ENCODE measurements around the gene RRP36. TPM values are rescaled to one million over a fixed set of nuclear protein-coding genes. Genes with fewer than 3 reads are reported as not detected.

RRP36 gene
- total RNA-seq, 6 experiments from 2014 or later, result 21.8 to 45.0 (median 23.3) TPM

DNA sequence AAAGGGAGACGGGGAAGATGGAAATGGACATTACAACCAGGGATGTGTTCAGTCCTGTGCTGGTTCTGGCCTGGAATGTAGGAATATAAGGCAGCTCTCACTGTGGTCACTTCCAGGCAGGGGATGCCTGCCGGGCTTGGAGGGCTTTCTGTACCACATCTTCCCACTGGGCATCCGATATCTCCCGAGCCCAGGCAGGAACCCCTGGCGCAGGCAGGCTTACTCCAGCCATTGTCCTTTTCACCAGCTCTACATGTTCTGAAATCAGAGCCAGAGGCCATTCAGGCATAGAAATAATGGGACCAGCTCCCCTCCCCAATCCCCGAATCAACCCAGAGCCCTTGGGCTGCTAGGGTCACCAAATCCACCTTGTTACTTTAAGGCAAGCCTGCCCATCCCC is 9.1 kb upstream of the RRP36 start:
- WGBS (ENCODE audit: insufficient coverage, low coverage, low lambda C conversion rate, missing lambda C conversion rate), result 43% methylated on average over 1 of the region's 6 CpGs
- TF ChIP-seq, protein P1, sequence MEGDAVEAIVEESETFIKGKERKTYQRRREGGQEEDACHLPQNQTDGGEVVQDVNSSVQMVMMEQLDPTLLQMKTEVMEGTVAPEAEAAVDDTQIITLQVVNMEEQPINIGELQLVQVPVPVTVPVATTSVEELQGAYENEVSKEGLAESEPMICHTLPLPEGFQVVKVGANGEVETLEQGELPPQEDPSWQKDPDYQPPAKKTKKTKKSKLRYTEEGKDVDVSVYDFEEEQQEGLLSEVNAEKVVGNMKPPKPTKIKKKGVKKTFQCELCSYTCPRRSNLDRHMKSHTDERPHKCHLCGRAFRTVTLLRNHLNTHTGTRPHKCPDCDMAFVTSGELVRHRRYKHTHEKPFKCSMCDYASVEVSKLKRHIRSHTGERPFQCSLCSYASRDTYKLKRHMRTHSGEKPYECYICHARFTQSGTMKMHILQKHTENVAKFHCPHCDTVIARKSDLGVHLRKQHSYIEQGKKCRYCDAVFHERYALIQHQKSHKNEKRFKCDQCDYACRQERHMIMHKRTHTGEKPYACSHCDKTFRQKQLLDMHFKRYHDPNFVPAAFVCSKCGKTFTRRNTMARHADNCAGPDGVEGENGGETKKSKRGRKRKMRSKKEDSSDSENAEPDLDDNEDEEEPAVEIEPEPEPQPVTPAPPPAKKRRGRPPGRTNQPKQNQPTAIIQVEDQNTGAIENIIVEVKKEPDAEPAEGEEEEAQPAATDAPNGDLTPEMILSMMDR (IDR thresholded peaks at IDR 0.05), result no peak
- TF ChIP-seq POLR2A (IDR thresholded peaks at IDR 0.05), result no peak
- intact Hi-C loops (cut with DNase I), result no loop called here
- no peak overlapping the region for H3K27ac ChIP-seq
- H3K9me3 ChIP-seq, result no peaks in the 10 kb centered on the region
- no peak overlapping the region for H3K4me3 ChIP-seq
- H3K4me1 ChIP-seq, result peaks cover 0 to 26% (median 7%) of the 10 kb centered on the region in 4 donors
- ATAC-seq (no peak), DNase-seq (peak in 1 of 3 donors; percentile 32)
- H3K27me3 ChIP-seq, result no peaks in the 10 kb centered on the region
- H3K36me3 ChIP-seq, result peaks cover 0 to 36% (median 1%) of the 10 kb centered on the region in 4 donors

GRCh38 chr6:43013097-43013842 is 8.2 kb upstream of the RRP36 start:
- ATAC-seq, result no peak

GRCh38 chr6:43013843-43014433 is 7.5 kb upstream of the RRP36 start, which contains the start of the genes KLHDC3 and MEA1:
KLHDC3 (plus strand) TSS chr6:43014249; CDS start chr6:43017193, 2,944 bp downstream.
MEA1 (minus strand) TSS chr6:43013946; CDS start chr6:43013813, 133 bp downstream.
- peaks cover 0 to 42% (median 7%) of the 10 kb centered on the region in 4 donors for H3K36me3 ChIP-seq
- H3K4me1 ChIP-seq, result peaks cover 0 to 26% (median 7%) of the 10 kb centered on the region in 4 donors

More at GRCh38 chr6:43013097-43013842, 8.2 kb upstream of the RRP36 start:
- H3K27me3 ChIP-seq, result no peaks in the 10 kb centered on the region
- peak in 1 of 3 donors; percentile 54 for DNase-seq
- 4% methylated on average over 20 of the region's 25 CpGs for WGBS (ENCODE audit: insufficient coverage, low coverage, low lambda C conversion rate, missing lambda C conversion rate)
- peak overlapping the region; percentile 66 to 71 (median 70) for H3K4me3 ChIP-seq
- TF ChIP-seq POLR2A (IDR thresholded peaks at IDR 0.05), result no peak
- TF ChIP-seq, protein P1 (IDR thresholded peaks at IDR 0.05), result no peak
- H3K36me3 ChIP-seq, result peaks cover 0 to 37% (median 5%) of the 10 kb centered on the region in 4 donors
- no peaks in the 10 kb centered on the region for H3K9me3 ChIP-seq
- peaks cover 0 to 26% (median 7%) of the 10 kb centered on the region in 4 donors for H3K4me1 ChIP-seq
- intact Hi-C loops (cut with DNase I), result no loop called here
- peak overlapping the region in 2 of 3 donors; percentile 51 to 69 for H3K27ac ChIP-seq

DNA sequence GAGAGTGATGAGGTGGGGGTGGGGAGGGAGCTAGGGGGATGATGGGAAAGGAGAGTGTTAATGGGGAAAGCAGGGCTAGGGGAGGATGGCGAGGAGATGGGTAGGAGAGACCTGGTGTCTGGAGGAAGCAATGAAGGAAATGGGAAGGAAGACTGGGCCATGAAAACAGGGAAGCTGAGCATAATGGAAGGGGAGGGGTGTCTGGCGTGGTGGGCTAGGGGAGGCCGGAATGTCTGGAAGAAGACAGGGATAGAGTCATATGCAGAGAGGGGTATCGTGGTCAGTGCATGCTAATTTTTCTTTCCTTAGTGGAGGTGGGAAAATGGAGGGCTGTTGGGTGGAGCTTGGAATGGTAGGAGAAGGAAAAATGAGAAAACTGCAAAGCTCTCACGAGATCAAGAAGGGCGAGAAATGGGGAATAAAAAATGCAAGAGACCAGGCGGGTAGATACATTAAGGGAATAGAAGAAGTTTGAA is 7.0 kb upstream of the RRP36 start:
- Histone ChIP-seq H3K4me1 (peaks cover 0 to 26% (median 7%) of the 10 kb centered on the region in 4 donors), H3K4me3 (peak overlapping the region; percentile 55 to 70 (median 66)), H3K27me3 (no peaks in the 10 kb centered on the region), H3K9me3 (no peaks in the 10 kb centered on the region), H3K36me3 (peaks cover 0 to 48% (median 7%) of the 10 kb centered on the region in 4 donors), H3K27ac (peak overlapping the region; percentile 1 to 34 (median 10))
- TF ChIP-seq, protein P1 (IDR thresholded peaks at IDR 0.05), result no peak
- TF ChIP-seq POLR2A (IDR thresholded peaks at IDR 0.05), result no peak
- WGBS (ENCODE audit: insufficient coverage, low coverage, low lambda C conversion rate, missing lambda C conversion rate), result 3% methylated on average over 7 of the region's 7 CpGs
- DNase-seq (no peak), ATAC-seq (no peak)
- intact Hi-C loops (cut with DNase I), result no loop called here

More at GRCh38 chr6:43013843-43014433, 7.5 kb upstream of the RRP36 start, which contains the start of the genes KLHDC3 and MEA1:
- under 1% methylated on average over 45 of the region's 51 CpGs for WGBS (ENCODE audit: insufficient coverage, low coverage, low lambda C conversion rate, missing lambda C conversion rate)
- Histone ChIP-seq H3K27ac (peak within 1 kb of the TSS; percentile 1 to 69 (median 51)), H3K4me3 (peak within 1 kb of the TSS; percentile 66 to 71 (median 70)), H3K9me3 (no peaks in the 10 kb centered on the region), H3K27me3 (no peaks in the 10 kb centered on the region)
- TF ChIP-seq POLR2A (IDR thresholded peaks at IDR 0.05), result peak; percentile 34
- TF ChIP-seq, protein P1 (IDR thresholded peaks at IDR 0.05), result no peak
- ATAC-seq, result peak; percentile 97 to 99 (median 98)
- peak; percentile 98 to 99 (median 99) for DNase-seq
- intact Hi-C loops (cut with DNase I), result no loop called here

Data from right lobe of liver (tissue), 6 donors.